Neural cell (in vitro differentiated cells): Measurements from ENCODE around the gene LANCL3. TPM values are rescaled to one million over a fixed set of nuclear protein-coding genes. Genes with fewer than 3 reads are reported as not detected.

Experiments
- H2AFZ ChIP-seq: fragments of 200-600, 300-800 bp; sonication (generic), shearing (Covaris generic); 2 replicates; pipeline ENCODE4 v1.6.0; 2014; ENCODE audit warnings: low read depth, mild to moderate bottlenecking, antibody characterized with exemption, low read length, moderate library complexity
- H3F3A ChIP-seq: fragments of 200-600 bp; shearing (Covaris generic); 2 replicates; pipeline ENCODE4 v1.6.1; 2016; ENCODE audit warnings: mild to moderate bottlenecking, moderate library complexity, mixed read lengths, antibody characterized with exemption, low read length; ENCODE audit not compliant: insufficient read depth, poor library complexity, severe bottlenecking
- H3K27ac ChIP-seq: fragments of 200-600, 300-800 bp; sonication (generic), shearing (Covaris generic); 2 replicates; pipeline ENCODE4 v1.5.1; 2014; ENCODE audit warnings: mild to moderate bottlenecking, low read length, moderate library complexity
- H3K27me3 ChIP-seq: fragments of 300-800, 200-600 bp; sonication (generic), shearing (Covaris generic); 2 replicates; pipeline ENCODE4 v1.6.0; 2014; ENCODE audit warnings: mild to moderate bottlenecking, low read depth, low read length, moderate library complexity; ENCODE audit not compliant: insufficient read depth
- H3K36me3 ChIP-seq: fragments of 300-800, 200-600 bp; sonication (generic), shearing (Covaris generic); 2 replicates; pipeline ENCODE4 v1.5.1; 2014; ENCODE audit warnings: mild to moderate bottlenecking, antibody characterized with exemption, low read length, moderate library complexity; ENCODE audit not compliant: insufficient read depth
- H3K4me2 ChIP-seq: fragments of 300-800, 200-600 bp; sonication (generic), shearing (Covaris generic); 2 replicates; pipeline ENCODE4 v1.6.0; 2014; ENCODE audit warnings: mild to moderate bottlenecking, low read length
- H3K4me3 ChIP-seq: fragments of 300-800, 200-600 bp; sonication (generic), shearing (Covaris generic); 2 replicates; pipeline ENCODE4 v1.5.1; 2014; ENCODE audit warnings: mild to moderate bottlenecking, low read length, moderate library complexity
- H3K79me2 ChIP-seq: fragments of 200-600 bp; shearing (Covaris generic); replicated peaks from 2 replicates; pipeline ENCODE4 v1.6.0; 2014; ENCODE audit warnings: mild to moderate bottlenecking, low read length, moderate library complexity; ENCODE audit not compliant: insufficient read depth
- H3K9ac ChIP-seq: fragments of 300-800, 200-600 bp; sonication (generic), shearing (Covaris generic); 2 replicates; pipeline ENCODE4 v1.6.1; 2016; ENCODE audit warnings: mild to moderate bottlenecking, low read length, mixed read lengths
- H3K9me2 ChIP-seq: fragments of 200-600 bp; shearing (Covaris generic); 2 replicates; pipeline ENCODE4 v1.6.1; 2016; ENCODE audit warnings: mild to moderate bottlenecking, low read length, mixed read lengths; ENCODE audit not compliant: insufficient read depth
- H3K9me3 ChIP-seq: fragments of 200-600, 300-800 bp; sonication (generic), shearing (Covaris generic); 2 replicates; pipeline ENCODE4 v1.6.1; 2016; ENCODE audit warnings: mild to moderate bottlenecking, mixed run types, low read length, moderate library complexity, mixed read lengths
- H4K20me1 ChIP-seq: fragments of 200-600 bp; shearing (Covaris generic); 2 replicates; pipeline ENCODE4 v1.6.1; 2016; ENCODE audit warnings: mild to moderate bottlenecking, mixed run types; ENCODE audit not compliant: insufficient read depth
- EP300 ChIP-seq: fragments of 450-650 bp; conservative IDR thresholded peaks from 2 replicates; pipeline ENCODE4 v1.6.1; 2014; ENCODE audit warnings: antibody characterized with exemption, mild to moderate bottlenecking, moderate library complexity; ENCODE audit not compliant: poor library complexity, severe bottlenecking
- EZH2 ChIP-seq: fragments of 200-600, 300-800 bp; shearing (Covaris generic), sonication (generic); IDR thresholded peaks from 2 replicates; pipeline ENCODE4 v1.6.1; 2014; ENCODE audit warnings: antibody characterized with exemption, low read length, borderline replicate concordance, mild to moderate bottlenecking; ENCODE audit not compliant: insufficient read depth, poor library complexity, severe bottlenecking
- MXI1 ChIP-seq: fragments of 450-650 bp; conservative IDR thresholded peaks from 2 replicates; pipeline ENCODE4 v1.6.1; 2014; ENCODE audit warnings: antibody characterized with exemption, mild to moderate bottlenecking; ENCODE audit not compliant: poor library complexity, severe bottlenecking
- POLR2AphosphoS5 ChIP-seq: IDR thresholded peaks from 2 replicates; pipeline ENCODE4 v1.6.1; 2012
- RAD21 ChIP-seq: fragments of 450-650 bp; conservative IDR thresholded peaks from 2 replicates; pipeline ENCODE4 v1.6.1; 2014; ENCODE audit warnings: antibody characterized with exemption, mild to moderate bottlenecking, moderate library complexity
- SMC3 ChIP-seq: fragments of 450-650 bp; conservative IDR thresholded peaks from 2 replicates; pipeline ENCODE4 v1.6.1; 2014; ENCODE audit warnings: antibody characterized with exemption, mild to moderate bottlenecking, moderate library complexity; ENCODE audit not compliant: poor library complexity
- TAF1 ChIP-seq: IDR thresholded peaks from 2 replicates; pipeline ENCODE4 v1.6.1; 2012; ENCODE audit warnings: low read depth
- polyA plus RNA-seq: library from polyadenylated mRNA; depleted of rRNA; stranded (reverse); fragments of >200 nt; gene quantifications from 2 replicates; pipeline ENCODE4 v1.2.3, GENCODE V29; 2014
- TF ChIP-seq, protein P1 (sequence below): IDR thresholded peaks from 2 replicates; pipeline ENCODE4 v1.6.1; 2012; ENCODE audit warnings: borderline replicate concordance
- TF ChIP-seq, protein P2 (sequence below): fragments of 450-650 bp; IDR thresholded peaks from 2 replicates; pipeline ENCODE4 v1.5.1; 2014; ENCODE audit warnings: antibody characterized with exemption, mild to moderate bottlenecking, moderate library complexity; ENCODE audit not compliant: poor library complexity, severe bottlenecking

Gene LANCL3
- polyA plus RNA-seq, 1 donor from 2014 or later, result 0.35 TPM

DNA sequence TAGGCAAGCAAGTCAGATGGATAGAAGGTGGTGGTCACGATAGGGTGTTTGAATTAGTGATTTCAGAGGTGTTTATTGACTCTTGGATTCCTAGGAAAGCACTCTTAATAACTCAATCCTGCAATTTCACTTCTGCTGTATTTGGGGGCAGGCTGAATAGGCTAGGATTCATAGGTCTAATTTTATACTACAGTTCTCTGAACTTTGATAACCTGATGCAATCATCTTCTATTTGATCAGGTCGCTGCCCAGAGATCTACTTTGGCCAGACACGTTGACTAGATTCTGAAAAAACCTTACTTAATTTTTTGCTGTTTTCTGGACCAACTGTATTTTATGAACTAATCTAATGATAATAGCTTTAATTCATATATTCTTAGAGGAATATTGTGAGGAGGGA, 140.5 kb downstream of the LANCL3 start:
- Histone ChIP-seq H3K9me2 (no peaks in the 10 kb centered on the region), H3K9ac (no peak overlapping the region), H3K4me3 (no peak overlapping the region), H2AFZ (no peak overlapping the region), H3K9me3 (no peaks in the 10 kb centered on the region), H3F3A (no peaks in the 10 kb centered on the region), H3K27me3 (no peaks in the 10 kb centered on the region), H3K79me2 (no peaks in the 10 kb centered on the region), H4K20me1 (no peaks in the 10 kb centered on the region), H3K4me2 (no peak overlapping the region), H3K36me3 (no peaks in the 10 kb centered on the region), H3K27ac (no peak overlapping the region)
- TF ChIP-seq POLR2AphosphoS5, result no peak
- TF ChIP-seq MXI1, result no peak
- TF ChIP-seq, protein P1, sequence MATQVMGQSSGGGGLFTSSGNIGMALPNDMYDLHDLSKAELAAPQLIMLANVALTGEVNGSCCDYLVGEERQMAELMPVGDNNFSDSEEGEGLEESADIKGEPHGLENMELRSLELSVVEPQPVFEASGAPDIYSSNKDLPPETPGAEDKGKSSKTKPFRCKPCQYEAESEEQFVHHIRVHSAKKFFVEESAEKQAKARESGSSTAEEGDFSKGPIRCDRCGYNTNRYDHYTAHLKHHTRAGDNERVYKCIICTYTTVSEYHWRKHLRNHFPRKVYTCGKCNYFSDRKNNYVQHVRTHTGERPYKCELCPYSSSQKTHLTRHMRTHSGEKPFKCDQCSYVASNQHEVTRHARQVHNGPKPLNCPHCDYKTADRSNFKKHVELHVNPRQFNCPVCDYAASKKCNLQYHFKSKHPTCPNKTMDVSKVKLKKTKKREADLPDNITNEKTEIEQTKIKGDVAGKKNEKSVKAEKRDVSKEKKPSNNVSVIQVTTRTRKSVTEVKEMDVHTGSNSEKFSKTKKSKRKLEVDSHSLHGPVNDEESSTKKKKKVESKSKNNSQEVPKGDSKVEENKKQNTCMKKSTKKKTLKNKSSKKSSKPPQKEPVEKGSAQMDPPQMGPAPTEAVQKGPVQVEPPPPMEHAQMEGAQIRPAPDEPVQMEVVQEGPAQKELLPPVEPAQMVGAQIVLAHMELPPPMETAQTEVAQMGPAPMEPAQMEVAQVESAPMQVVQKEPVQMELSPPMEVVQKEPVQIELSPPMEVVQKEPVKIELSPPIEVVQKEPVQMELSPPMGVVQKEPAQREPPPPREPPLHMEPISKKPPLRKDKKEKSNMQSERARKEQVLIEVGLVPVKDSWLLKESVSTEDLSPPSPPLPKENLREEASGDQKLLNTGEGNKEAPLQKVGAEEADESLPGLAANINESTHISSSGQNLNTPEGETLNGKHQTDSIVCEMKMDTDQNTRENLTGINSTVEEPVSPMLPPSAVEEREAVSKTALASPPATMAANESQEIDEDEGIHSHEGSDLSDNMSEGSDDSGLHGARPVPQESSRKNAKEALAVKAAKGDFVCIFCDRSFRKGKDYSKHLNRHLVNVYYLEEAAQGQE, result no peak
- TF ChIP-seq RAD21, result no peak
- TF ChIP-seq TAF1, result no peak
- no peak for TF ChIP-seq EZH2
- no peak for TF ChIP-seq EP300
- TF ChIP-seq, protein P2, sequence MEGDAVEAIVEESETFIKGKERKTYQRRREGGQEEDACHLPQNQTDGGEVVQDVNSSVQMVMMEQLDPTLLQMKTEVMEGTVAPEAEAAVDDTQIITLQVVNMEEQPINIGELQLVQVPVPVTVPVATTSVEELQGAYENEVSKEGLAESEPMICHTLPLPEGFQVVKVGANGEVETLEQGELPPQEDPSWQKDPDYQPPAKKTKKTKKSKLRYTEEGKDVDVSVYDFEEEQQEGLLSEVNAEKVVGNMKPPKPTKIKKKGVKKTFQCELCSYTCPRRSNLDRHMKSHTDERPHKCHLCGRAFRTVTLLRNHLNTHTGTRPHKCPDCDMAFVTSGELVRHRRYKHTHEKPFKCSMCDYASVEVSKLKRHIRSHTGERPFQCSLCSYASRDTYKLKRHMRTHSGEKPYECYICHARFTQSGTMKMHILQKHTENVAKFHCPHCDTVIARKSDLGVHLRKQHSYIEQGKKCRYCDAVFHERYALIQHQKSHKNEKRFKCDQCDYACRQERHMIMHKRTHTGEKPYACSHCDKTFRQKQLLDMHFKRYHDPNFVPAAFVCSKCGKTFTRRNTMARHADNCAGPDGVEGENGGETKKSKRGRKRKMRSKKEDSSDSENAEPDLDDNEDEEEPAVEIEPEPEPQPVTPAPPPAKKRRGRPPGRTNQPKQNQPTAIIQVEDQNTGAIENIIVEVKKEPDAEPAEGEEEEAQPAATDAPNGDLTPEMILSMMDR, result no peak
- no peak for TF ChIP-seq SMC3

DNA sequence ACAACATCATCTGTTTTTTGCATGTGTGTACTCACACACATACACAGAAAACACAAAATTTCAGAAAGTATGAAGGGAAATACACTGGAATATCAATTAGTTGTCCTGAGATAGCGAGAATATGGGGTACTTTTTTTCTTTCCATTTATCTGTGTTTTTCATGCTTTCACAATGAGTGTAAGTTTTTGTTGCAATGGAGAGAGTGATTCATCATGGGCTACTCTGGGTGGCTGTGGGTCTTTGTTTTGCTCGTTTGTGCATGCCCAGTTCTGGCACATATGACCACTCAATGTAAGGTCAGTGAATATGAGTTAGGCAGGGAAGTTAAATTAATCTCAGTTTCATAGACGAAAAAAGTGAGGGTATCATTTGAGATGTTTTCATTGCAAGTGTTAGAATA, 141.0 kb downstream of the LANCL3 start:
- Histone ChIP-seq H3F3A (no peaks in the 10 kb centered on the region), H3K79me2 (no peaks in the 10 kb centered on the region), H3K27me3 (no peaks in the 10 kb centered on the region), H3K27ac (no peak overlapping the region), H3K36me3 (no peaks in the 10 kb centered on the region), H3K9me2 (no peaks in the 10 kb centered on the region), H2AFZ (no peak overlapping the region), H3K9ac (no peak overlapping the region), H3K4me2 (no peak overlapping the region), H3K4me3 (no peak overlapping the region), H3K9me3 (no peaks in the 10 kb centered on the region), H4K20me1 (no peaks in the 10 kb centered on the region)
- TF ChIP-seq SMC3 (no peak), RAD21 (no peak), EZH2 (no peak), EP300 (no peak), MXI1 (no peak), TAF1 (no peak), POLR2AphosphoS5 (no peak)
- TF ChIP-seq, protein P1, result no peak
- TF ChIP-seq, protein P2, result no peak
